ENCODE results near the gene PCDHGA7. TPM values are rescaled to one million over a fixed set of nuclear protein-coding genes. Genes with fewer than 3 reads are reported as not detected.

PCDHGA7 gene
- polyA plus RNA-seq, 1 donor (not counting 4 experiments of a cell fraction or from before 2014, with no cell fraction given): 0.13 TPM

GRCh38 chr5:141399555-141400258 is 17.2 kb downstream of the PCDHGA7 start:
- FAIRE-seq (no peak), DNase-seq (ENCODE audit: low read depth, low spot score) (no peak)
- Histone ChIP-seq H4K20me1 (ENCODE audit: control insufficient read depth, extremely low read depth, insufficient read depth, low read length) (no peaks in the 10 kb centered on the region), H3K4me2 (ENCODE audit: control insufficient read depth, extremely low read depth, insufficient read depth, low read depth, low read length) (no peak overlapping the region), H3K27me3 (ENCODE audit: control insufficient read depth, extremely low read depth, insufficient read depth, low read length) (peaks cover 10% of the 10 kb centered on the region), H3K79me2 (ENCODE audit: control insufficient read depth, insufficient read depth, low read length) (no peaks in the 10 kb centered on the region), H3K9me3 (ENCODE audit: control insufficient read depth, low read depth, low read length) (peaks cover 26% of the 10 kb centered on the region), H3K9ac (ENCODE audit: control insufficient read depth, extremely low read depth, insufficient read depth, low read length) (no peak overlapping the region), H3K9me1 (ENCODE audit: control insufficient read depth, extremely low read depth, insufficient read depth, low read length) (no peaks in the 10 kb centered on the region), H3K36me3 (ENCODE audit: control insufficient read depth in 2 of 2, extremely low read depth in 1 of 2, insufficient read depth in 2 of 2, low read length in 2 of 2) (no peaks in the 10 kb centered on the region), H3K4me3 (ENCODE audit: control insufficient read depth in 2 of 3, extremely low read depth in 1 of 3, insufficient read depth in 2 of 3, low read depth in 1 of 3, low read length in 3 of 3) (no peak overlapping the region), H2AFZ (ENCODE audit: control insufficient read depth, low read length) (no peak overlapping the region), H3K4me1 (ENCODE audit: control insufficient read depth, extremely low read depth, insufficient read depth, low read length) (no peaks in the 10 kb centered on the region), H3K27ac (ENCODE audit: control insufficient read depth, insufficient read depth, low read length) (no peak overlapping the region)
- no peak for TF ChIP-seq CTCF (optimal IDR thresholded peaks at IDR 0.05 in 1 of 3, IDR thresholded peaks at IDR 0.05 in 1 of 3, conservative IDR thresholded peaks at IDR 0.05 in 1 of 3; ENCODE audit: extremely low read depth in 1 of 3, insufficient read depth in 2 of 3, low read length in 3 of 3)
- no peak for TF ChIP-seq EZH2 (IDR thresholded peaks at IDR 0.05; ENCODE audit: low read length)
- dilution Hi-C loops (cut with MboI; ENCODE audit: extremely low pct_ligation_motif_present, low sequenced_read_pairs): no loop called here

GRCh38 chr5:141402553-141403243 is 20.2 kb downstream of the PCDHGA7 start, which contains the start of gene PCDHGA9:
Gene PCDHGA9 (plus strand): TSS chr5:141402778. CDS start chr5:141402953, 175 bp downstream.
- H3K4me1 ChIP-seq (ENCODE audit: control insufficient read depth, extremely low read depth, insufficient read depth, low read length): no peaks in the 10 kb centered on the region
- no peaks in the 10 kb centered on the region for H4K20me1 ChIP-seq (ENCODE audit: control insufficient read depth, extremely low read depth, insufficient read depth, low read length)
- dilution Hi-C loops (cut with MboI; ENCODE audit: extremely low pct_ligation_motif_present, low sequenced_read_pairs): no loop called here
- no peaks in the 10 kb centered on the region for H3K79me2 ChIP-seq (ENCODE audit: control insufficient read depth, insufficient read depth, low read length)
- no peaks in the 10 kb centered on the region for H3K36me3 ChIP-seq (ENCODE audit: control insufficient read depth in 2 of 2, extremely low read depth in 1 of 2, insufficient read depth in 2 of 2, low read length in 2 of 2)
- no peak within 1 kb of the TSS for H2AFZ ChIP-seq (ENCODE audit: control insufficient read depth, low read length)
- H3K4me3 ChIP-seq (ENCODE audit: control insufficient read depth in 2 of 3, extremely low read depth in 1 of 3, insufficient read depth in 2 of 3, low read depth in 1 of 3, low read length in 3 of 3): peak within 1 kb of the TSS; percentile 1 to 18 (median 11)
- peak within 1 kb of the TSS; percentile 18 for H3K4me2 ChIP-seq (ENCODE audit: control insufficient read depth, extremely low read depth, insufficient read depth, low read depth, low read length)
- no peak for DNase-seq (ENCODE audit: low read depth, low spot score)
- H3K9ac ChIP-seq (ENCODE audit: control insufficient read depth, extremely low read depth, insufficient read depth, low read length): no peak within 1 kb of the TSS
- no peak within 1 kb of the TSS for H3K27ac ChIP-seq (ENCODE audit: control insufficient read depth, insufficient read depth, low read length)
- FAIRE-seq: no peak
- H3K9me3 ChIP-seq (ENCODE audit: control insufficient read depth, low read depth, low read length): peaks cover 27% of the 10 kb centered on the region
- H3K9me1 ChIP-seq (ENCODE audit: control insufficient read depth, extremely low read depth, insufficient read depth, low read length): no peaks in the 10 kb centered on the region
- TF ChIP-seq CTCF (optimal IDR thresholded peaks at IDR 0.05 in 1 of 3, IDR thresholded peaks at IDR 0.05 in 1 of 3, conservative IDR thresholded peaks at IDR 0.05 in 1 of 3; ENCODE audit: extremely low read depth in 1 of 3, insufficient read depth in 2 of 3, low read length in 3 of 3) (peak; percentile 40 to 50 (median 47)), EZH2 (IDR thresholded peaks at IDR 0.05; ENCODE audit: low read length) (no peak)
- H3K27me3 ChIP-seq (ENCODE audit: control insufficient read depth, extremely low read depth, insufficient read depth, low read length): peaks cover 10% of the 10 kb centered on the region

Measured in keratinocyte (primary cell).